Measurements from ENCODE around the gene PIRT.

GRCh38 chr17:10845388-10845751 lies 7.5 kb upstream of the PIRT start:
- TF ChIP-seq, protein P1, sequence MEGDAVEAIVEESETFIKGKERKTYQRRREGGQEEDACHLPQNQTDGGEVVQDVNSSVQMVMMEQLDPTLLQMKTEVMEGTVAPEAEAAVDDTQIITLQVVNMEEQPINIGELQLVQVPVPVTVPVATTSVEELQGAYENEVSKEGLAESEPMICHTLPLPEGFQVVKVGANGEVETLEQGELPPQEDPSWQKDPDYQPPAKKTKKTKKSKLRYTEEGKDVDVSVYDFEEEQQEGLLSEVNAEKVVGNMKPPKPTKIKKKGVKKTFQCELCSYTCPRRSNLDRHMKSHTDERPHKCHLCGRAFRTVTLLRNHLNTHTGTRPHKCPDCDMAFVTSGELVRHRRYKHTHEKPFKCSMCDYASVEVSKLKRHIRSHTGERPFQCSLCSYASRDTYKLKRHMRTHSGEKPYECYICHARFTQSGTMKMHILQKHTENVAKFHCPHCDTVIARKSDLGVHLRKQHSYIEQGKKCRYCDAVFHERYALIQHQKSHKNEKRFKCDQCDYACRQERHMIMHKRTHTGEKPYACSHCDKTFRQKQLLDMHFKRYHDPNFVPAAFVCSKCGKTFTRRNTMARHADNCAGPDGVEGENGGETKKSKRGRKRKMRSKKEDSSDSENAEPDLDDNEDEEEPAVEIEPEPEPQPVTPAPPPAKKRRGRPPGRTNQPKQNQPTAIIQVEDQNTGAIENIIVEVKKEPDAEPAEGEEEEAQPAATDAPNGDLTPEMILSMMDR (IDR thresholded peaks at IDR 0.05) = peak in 1 of 7 experiments; percentile 9
- TF ChIP-seq POLR2A (IDR thresholded peaks at IDR 0.05) = no peak
- TF ChIP-seq POLR2AphosphoS5 (IDR thresholded peaks at IDR 0.05) = no peak
